ENCODE measurements around the gene RETREG2.
"Not testable (repeated sequence)": the region's sequence is repeated elsewhere in the genome, so short reads cannot be mapped to it uniquely, and the experiment has no call there.

RETREG2 gene

GRCh38 chr2:219186754-219187456 lies 8.8 kb downstream of the RETREG2 start:
- DNase-seq (ENCODE audit: low read depth in 2 of 2, low spot score in 1 of 2): no peak

DNA sequence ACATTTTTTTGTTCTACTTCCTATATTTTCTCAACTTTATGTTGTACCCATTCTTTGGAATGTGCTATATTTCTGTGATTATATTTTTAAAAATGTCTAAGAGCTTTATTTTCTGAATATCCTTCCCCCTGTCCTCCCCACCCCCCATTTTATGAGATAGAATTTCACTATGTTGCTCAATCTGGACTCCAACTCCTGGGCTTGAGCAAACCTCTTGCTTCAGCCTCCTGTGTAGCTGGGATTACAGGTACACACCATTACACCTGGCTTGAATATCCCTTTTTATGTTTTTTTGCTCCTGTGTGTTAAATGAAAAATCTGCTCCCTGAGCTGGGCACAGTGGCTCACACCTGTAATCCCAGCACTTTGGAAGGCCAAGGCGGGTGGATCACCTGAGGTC lies 19.3 kb downstream of the RETREG2 start:
- no peak for DNase-seq (ENCODE audit: low read depth in 2 of 2, low spot score in 1 of 2)

- DNase-seq (ENCODE audit: low read depth in 2 of 2, low spot score in 1 of 2): no peak
These were observed 20.9 kb downstream of the RETREG2 start for GRCh38 chr2:219198974-219199373.

DNA sequence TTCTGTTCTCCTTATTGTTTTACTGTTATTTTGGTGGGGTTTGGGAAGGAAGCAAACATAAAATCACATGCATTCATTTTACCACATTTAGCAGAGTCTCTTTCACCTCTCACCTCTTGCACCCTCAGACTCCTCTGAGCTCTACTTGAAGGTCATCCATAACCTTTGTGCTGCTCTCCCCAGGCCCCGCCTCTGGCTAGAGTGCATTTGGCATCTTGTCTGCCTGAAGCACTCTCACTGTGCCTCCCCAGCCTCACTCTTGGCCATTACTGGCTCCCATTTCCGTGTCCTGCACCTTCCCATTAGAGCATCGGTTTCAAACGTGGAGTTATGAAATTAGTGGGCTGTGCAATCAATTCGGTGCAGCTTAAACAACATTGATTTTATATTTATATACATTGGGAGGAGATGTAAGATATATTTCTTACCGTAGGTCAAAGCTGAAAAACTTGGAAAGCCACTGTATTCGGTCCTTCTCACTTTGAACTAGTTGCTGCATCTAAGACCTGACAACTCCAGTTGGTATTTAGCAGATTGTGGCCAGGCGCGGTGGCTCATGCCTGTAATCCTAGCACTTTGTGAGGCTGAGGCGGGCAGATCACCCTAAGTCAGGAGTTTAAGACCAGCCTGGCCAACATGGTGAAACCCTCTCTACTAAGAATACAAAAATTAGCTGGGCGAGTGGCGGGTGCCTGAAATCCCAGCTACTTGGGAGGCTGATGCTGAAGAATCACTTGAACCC lies 21.6 kb downstream of the RETREG2 start:
- no peak for DNase-seq (ENCODE audit: low read depth in 2 of 2, low spot score in 1 of 2)

GRCh38 chr2:219200502-219201326 lies 22.6 kb downstream of the RETREG2 start:
- DNase-seq (ENCODE audit: low read depth in 2 of 2, low spot score in 1 of 2): not testable (repeated sequence)

- not testable (repeated sequence) for DNase-seq (ENCODE audit: low read depth in 2 of 2, low spot score in 1 of 2)
These were observed 23.3 kb downstream of the RETREG2 start for GRCh38 chr2:219201331-219201730.

GRCh38 chr2:219204425-219205164 lies 26.5 kb downstream of the RETREG2 start:
- DNase-seq (ENCODE audit: low read depth in 2 of 2, low spot score in 1 of 2): no peak

- no peak for DNase-seq (ENCODE audit: low read depth in 2 of 2, low spot score in 1 of 2)
These were observed 27.1 kb downstream of the RETREG2 start for GRCh38 chr2:219205165-219205538.

GRCh38 chr2:219205981-219206327 lies 27.9 kb downstream of the RETREG2 start:
- DNase-seq (ENCODE audit: low read depth in 2 of 2, low spot score in 1 of 2): no peak

GRCh38 chr2:219206328-219207133 lies 28.5 kb downstream of the RETREG2 start, which contains the start of gene ZFAND2B:
ZFAND2B (plus strand) TSS chr2:219206782; CDS start chr2:219206988, 206 bp downstream.
- DNase-seq (ENCODE audit: low read depth in 2 of 2, low spot score in 1 of 2): peak; percentile 84 to 88

DNA sequence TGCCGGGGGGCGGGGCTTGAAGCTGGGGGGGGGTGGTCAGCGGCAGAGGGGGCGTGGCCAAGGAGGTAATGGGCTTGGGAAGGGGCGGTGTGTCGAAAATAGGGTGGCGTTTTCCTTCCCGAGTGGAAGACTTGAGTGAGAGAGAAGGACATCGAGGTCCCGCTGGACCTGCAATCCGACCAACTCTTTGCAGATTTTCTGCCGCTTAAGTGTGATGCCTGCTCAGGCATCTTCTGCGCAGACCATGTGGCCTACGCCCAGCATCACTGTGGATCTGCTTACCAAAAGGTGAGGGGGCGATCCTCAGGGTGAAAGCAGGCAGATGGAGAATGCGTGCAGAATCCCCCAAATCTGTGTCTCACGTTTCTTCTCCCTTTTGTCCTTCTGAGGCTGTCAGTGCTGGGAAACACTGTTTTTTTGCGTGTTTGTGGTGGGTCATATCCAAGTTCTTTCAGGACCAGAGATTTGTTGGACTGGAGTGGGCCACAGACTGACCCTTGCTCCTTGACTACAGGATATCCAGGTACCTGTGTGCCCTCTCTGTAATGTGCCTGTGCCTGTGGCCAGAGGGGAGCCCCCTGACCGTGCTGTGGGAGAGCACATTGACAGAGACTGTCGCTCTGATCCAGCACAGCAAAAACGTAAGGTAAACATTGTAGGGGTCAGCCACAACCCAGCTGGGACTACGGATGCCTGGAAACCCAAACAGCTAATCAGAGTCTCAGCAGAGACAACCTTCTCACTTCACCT lies 29.2 kb downstream of the RETREG2 start:
- no peak for DNase-seq (ENCODE audit: low read depth in 2 of 2, low spot score in 1 of 2)

DNA sequence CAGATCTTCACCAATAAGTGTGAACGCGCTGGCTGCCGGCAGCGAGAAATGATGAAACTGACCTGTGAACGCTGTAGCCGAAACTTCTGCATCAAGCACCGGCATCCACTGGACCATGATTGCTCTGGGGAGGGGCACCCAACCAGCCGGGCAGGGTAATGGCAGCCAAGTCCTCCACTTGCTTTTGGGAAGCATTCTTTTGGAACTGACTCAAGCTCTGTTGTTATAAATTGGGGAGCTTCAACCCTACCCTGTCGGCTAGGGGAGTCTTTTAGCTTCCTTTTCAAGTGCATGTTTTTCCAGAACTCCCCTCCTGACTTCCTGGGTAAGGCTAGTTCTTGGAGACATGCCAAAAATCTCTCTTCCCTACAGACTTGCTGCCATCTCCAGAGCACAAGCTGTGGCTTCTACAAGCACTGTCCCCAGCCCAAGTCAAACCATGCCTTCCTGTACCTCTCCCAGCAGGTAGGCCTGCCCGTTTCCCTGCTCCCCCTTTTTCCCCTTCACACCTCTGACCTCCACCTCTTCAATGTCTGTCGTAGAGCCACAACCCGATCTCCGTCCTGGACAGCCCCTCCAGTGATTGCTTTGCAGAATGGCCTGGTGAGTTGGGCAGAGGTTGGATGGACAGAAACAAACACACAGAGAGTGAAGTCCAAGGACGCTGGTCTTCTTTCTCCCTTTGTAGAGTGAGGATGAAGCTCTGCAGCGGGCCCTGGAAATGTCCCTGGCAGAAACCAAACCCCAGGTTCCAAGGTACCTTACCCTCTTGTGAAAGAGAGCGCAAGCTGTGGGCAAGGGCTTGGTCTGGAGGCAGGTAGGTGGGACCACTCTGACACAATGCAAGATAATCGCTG lies 30.0 kb downstream of the RETREG2 start:
- no peak for DNase-seq (ENCODE audit: low read depth in 2 of 2, low spot score in 1 of 2)

GRCh38 chr2:219209236-219210195 lies 31.4 kb downstream of the RETREG2 start:
- no peak for DNase-seq (ENCODE audit: low read depth in 2 of 2, low spot score in 1 of 2)

GRCh38 chr2:219210196-219210885 lies 32.3 kb downstream of the RETREG2 start:
- DNase-seq (ENCODE audit: low read depth in 2 of 2, low spot score in 1 of 2): no peak

DNA sequence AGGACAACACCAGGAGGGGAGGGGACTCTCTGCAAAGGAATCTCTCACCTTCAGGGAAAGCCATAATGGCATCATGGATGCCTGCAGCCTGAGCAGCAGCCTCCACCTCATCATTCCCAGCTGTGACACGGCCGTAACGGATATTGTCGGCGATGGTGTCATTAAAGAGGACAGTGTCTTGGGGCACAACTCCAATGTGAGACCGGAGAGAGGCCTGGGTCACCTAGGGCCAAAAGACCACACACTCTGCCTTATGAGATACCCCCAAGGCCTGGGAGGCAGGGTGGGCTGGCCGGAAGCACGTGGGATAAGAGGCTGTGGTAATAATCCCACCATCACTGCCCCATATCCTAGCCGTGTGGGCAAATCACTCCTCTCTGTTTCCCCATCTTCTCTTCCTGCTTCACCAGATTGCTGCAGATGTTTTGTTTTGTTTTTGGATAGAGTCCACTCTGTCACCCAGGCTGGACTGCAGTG lies 32.8 kb downstream of the RETREG2 start:
- DNase-seq (ENCODE audit: low read depth in 2 of 2, low spot score in 1 of 2): no peak

DNA sequence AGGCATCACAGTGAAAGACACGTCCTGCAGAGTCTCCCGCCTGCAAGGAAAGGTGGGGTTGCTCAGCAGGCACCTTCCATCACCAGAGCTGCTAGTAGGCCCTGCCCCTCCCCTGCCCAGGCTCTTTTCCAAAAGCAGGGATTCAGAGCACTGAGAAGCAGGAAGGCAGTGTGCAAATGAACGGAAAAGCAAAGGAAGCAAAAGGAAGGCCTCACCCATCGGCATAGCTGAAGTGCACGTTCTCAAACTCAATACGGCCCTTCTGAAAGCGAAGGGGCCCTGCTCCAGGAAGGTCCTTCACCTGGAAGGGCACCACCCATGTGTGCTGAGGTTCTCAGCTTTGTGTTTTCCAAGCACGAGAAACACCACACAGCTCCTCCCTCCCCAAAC lies 34.9 kb downstream of the RETREG2 start:
- no peak for DNase-seq (ENCODE audit: low read depth in 2 of 2, low spot score in 1 of 2)
